Embryonic facial prominence (tissue), 1 donor: ENCODE data around the gene KIAA1958.
A peak's percentile ranks its signal among the peaks of the same experiment; 100 is the strongest.

Source experiments
- DNase-seq: peaks from one replicate; pipeline ENCODE4 v3.0.0-alpha.2; 2016; ENCODE audit errors: extremely low spot score

The KIAA1958 gene

DNA sequence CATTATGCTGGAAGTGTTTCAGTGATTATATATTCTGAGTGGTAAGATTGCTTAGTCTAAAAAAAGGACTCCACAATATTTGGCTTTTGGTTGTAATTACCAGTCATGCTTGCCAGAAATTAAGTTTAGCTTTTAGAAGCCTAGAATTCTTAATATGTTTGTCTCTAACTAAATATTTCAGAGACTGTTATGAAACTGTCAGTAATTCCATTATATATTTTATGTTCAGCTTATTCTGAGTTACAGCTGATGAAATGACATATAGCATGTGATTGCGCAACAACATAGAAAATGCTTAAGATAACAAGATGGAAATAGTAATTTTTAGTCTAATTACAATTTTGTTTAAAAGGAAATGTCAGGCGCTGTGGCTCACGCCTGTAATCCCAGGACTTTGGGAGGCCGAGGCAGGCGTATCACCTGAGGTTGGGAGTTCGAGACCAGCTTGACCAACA, 44.2 kb downstream of the KIAA1958 start:
- no peak for DNase-seq

DNA sequence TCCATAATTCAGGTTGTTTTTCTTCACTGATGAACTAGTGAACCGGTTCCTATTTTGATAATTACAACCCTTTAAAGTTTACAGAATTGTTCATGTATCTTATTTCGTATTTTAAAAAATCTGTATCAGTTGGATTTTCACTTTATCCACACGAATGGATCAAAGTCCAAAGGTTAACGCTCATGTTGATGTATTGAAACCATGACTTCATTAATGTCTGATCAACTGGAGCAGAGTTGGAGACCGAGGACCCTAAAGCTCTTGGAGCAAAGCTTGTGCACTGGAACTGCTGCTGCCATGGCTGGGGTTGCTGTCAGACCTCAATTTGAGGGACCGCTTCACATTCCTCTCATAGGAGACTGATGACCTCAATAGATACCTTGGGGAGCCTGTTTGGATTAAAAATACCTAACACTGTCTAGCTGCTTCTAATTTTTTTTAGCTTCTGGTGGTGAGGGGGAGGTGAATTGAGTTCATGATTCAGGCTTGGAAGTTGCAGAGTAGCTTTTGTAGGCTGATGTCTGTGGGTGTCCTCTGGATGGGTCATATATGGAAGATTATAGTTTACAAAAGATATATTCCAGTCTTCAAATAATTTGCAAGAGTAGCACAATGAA, 45.1 kb downstream of the KIAA1958 start:
- DNase-seq = no peak

DNA sequence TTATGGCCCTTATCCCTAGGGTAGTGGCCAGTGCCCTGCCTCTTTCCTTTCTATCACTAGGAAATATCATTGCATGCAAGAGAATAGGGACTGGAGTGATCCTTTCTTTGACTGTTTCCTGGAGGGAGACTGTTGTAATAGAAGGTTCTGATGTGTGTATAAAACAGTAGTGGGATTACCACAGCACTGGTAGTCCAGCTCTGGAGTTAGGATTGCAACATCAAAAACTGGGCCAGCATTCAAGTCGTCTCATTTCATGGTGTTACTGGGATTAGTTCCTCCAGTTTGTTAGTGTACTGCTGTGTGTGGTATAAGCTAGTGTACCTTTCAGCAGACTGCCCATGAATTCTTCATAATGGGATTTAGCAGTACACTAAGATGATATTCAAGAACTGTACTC, 45.8 kb downstream of the KIAA1958 start:
- DNase-seq = no peak

DNA sequence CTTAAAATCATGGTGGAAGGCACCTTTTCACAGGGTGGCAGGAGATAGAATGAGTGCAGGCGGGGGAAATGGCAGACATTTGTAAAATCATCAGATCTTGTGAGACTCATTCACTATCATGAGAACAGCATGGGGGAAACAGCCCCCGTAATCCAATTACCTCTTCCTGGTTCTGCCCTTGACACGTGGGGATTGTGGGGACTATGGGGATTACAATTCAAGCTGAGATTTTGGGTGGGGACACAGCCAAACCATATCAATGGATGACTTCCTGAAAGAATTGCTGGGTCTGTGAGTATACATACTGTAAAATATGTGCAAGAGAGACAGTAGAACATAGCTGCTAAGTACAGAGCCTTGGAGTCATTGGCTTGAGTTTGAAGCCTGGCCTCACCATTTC, 47.0 kb downstream of the KIAA1958 start:
- DNase-seq = no peak

DNA sequence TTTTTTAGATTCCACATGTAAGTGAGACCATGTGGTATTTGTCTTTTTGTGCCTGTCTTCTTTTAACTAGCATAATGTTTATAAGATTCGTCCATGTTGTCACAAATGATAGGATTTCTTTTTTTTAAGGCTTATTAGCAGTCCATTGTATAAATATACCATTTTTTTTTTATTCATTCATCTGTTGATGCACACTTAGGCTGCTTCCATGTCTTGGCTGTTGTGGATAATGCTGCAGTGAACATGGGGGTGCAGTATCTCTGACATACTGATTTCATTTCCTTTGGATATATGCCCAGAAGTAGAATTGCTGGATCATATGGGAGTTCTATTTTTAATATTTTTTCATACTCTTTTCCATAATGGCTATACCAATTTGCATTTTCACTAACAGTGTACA, 48.7 kb downstream of the KIAA1958 start:
- peak; percentile 34 for DNase-seq

DNA sequence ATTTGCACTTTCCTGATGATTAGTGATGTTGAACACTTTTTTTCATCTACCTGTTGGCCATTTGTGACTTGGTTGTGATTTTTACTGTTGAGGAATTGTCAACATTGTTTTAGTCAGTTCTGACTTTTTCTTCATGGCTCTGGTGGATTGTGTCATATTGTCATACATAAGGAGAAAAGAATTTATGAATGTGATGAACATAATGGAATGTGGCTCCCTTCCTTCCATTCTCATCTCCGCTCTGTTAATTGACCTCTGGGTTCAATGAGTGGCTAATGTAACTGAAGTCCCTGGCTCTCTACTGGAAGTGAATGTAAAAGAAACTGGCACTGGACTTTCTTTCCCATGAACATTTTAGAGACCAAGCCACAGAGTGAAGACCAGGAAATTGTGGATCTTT, 49.2 kb downstream of the KIAA1958 start:
- no peak for DNase-seq

DNA sequence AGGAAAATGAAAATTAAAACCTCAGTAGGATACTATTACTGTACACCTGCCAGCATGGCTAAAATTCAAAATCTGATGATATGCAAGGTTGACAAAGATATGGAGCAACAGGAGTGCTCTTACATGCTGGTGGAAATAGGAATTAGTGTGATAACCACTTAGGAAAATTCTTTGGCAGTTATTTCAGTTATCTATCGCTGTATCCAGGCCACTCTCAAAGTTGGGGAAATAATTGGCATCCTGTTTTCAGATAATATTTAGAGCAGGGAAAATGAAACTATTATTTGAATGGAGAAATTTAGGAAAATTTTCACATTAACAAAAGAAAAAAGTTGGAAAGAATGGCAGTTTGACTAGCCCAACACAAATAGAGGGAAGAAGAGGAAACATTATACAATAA, 50.9 kb downstream of the KIAA1958 start:
- DNase-seq = no peak

DNA sequence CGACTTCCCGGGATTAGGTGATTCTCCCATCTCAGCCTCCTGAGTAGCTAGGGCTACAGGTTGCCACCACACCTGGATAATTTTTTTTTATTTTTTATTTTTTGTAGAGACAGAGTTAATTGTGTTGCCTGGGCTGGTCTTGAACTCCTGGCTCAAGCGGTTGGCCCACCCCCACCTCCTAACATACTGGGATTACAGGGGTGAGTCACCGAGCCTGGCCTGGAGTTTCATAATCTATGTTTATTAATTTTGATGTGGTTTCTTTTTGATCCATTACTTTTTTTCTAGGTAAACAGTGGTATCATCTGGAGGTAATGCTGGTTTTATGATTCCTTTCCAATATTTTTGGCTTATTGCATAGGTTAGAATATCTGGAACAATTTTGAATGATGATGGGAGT, 54.2 kb downstream of the KIAA1958 start:
- DNase-seq = no peak

DNA sequence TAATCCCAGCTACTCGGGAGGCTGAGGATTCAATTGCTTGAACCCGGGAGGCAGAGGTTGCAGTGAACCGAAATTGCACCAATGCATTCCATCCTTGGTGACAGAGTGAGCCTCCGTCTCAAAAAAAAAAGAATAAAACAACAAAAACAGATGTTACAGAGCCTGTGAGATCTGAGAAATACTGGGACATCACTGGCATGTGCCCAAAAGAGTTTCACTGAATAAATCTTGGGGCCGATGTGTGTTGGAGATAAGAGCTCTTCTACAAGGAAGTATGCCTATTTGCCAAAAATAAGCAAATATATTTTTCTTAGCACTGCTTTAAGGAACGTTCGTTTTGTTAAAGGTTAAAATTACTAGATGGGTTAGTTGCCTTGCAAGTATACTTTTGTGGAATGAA, 55.1 kb downstream of the KIAA1958 start:
- no peak for DNase-seq

DNA sequence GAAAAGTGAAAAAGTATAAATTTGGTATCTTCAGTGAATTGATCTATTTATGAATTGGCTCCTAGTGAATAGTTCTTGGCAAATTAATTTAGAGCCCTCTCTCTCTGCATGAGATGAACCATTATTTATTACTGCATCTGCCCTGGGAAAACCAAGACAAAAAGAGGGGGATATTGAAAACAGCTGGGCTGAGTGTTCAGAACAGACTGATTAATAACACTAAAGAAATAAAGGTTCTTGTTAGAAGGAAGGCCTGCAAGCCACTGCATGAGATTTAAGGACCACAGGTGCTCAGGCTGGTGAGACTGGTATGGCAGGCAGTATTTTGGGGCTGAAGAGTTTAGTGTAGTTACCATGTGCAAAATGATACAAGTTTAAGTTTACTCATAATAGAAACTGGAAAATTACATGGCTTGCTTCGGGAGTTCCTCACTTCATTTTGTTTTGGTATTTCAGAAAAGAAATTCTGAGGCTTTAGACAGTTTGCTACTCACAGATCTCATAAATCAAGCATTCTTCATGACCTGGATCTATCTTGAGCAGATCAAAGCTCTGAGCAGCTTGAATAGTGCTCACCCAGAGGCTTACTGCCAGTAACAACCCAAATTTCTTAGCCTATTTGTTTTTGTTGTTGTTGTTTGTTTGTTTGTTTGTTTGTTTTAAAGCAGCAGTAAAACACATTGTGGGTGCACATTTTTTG, 56.1 kb downstream of the KIAA1958 start:
- DNase-seq = no peak

DNA sequence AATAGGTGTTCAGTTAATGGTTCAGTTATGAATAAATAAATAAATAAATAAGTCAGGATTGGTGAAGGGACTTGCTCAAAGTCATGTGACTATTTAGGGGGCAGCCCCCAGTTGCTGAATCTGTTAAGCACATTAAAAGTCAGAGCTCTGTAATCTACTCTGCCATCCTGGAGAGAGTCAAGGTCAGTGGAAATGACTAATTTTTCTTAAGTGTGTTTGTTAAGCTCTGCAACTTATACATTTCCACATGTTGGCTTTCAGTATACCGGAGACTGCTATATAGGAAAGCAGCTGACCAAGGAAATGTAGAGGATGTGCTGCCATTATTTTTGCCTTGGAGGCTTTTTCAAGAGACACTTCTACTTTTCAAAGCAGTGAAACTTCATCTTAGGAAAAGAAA, 57.9 kb downstream of the KIAA1958 start:
- DNase-seq = no peak

DNA sequence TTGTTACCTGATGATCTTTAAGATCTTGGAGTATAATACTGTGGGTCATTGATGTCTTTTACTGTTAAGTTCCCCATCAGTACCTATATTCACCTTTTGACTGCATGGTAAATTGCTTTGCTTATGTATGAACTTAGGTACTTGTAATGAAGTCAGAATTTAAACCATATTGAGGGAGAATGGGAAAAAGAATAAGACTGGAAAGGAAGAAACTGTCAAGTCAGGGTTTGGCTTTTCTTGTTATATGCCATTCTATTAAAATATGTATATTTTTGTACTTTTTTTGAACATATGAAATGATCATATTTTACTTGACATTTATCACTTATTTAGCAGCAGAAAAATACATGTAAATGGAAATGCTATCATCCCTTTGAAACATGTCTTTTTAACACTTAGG, 58.6 kb downstream of the KIAA1958 start:
- DNase-seq = no peak

DNA sequence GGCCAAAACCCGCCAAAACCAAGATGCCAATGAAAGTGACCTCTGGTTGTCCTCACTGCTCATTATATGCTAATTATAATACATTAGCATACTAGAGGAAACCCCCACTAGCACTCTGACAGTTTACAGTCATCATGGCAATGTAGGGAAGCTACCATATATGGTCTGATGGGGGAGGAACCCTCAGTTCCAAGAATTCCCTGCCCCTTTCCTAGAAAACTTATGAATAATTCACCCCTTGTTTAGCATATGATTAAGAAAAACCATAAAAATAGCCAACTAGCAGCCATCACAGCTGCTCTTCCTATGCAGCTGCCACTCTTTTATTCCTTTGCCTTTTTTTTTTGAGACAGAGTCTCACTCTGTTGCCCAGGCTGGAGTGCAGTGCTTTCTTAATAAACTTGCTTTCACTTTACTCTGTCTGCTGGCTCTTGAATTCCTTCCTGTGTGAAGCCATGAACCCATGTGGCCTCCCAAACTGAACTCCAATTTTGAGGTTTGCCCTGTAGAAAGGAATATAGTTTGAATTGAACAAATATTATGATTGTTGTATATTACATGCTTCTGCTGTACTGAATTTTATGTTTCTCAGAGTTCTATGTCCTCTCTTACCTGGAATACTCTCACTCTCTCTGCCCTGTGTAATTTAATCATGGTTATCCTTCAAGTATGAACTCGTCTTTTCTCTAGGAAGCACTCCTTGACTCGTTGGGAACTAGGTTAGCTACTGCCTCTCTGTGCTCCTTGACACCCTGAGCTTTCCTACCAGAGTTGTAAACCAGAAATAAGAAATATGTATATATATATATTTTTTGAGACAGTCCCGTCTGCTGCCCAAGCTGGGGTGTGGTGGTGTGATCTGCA, 59.8 kb downstream of the KIAA1958 start:
- DNase-seq = no peak

DNA sequence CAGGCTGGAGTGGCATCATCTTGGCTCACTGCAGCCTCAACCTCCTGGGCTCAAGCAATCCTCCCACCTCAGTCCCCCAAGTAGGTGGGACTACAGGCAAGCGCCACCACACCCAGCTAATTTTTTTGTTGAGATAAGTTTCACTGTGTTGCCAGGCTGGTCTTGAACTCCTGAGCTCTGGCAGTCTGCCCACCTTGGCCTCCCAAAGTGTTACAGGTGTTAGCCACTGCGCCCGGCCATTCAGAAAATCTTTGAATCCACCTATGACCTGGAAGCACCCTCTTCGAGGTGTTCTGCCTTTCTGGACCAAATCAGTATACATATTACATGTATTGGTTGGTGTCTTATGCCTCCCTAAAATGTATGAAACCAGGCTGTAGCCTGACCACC, 61.4 kb downstream of the KIAA1958 start:
- no peak for DNase-seq

DNA sequence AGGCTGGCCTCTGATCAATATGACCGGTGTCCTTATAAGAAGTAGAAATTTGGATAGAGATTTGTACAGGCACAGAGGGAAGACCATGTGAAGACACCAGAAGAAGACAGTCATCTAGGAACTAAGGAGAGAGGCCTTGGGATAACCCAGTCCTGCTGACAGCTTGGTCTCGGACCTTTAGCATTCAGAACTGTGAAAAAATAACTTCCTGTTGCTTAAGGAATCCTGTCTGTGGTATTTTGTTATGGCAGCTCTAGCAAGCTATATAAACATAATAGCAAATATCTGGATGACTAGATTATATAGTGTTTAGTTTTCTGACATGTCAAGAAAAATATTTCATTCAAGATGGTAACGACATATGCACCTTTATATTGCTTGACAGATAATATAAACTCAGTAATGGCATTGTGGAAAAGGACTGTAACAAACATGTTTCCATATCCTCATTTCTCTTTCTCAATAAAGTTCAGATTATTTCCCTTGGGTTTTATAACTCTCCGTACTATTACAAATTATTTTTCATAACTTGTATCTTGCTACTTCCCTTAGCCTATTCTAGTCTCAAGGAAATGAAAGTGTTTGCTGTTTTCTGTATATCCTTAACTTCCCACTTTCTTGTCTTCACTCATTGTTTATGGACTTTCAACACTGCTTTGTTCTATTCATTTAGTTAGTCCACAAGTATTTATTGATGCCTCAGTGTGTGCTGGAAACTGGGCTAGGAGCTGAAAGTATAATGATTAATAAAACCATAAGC, 62.4 kb downstream of the KIAA1958 start:
- no peak for DNase-seq

DNA sequence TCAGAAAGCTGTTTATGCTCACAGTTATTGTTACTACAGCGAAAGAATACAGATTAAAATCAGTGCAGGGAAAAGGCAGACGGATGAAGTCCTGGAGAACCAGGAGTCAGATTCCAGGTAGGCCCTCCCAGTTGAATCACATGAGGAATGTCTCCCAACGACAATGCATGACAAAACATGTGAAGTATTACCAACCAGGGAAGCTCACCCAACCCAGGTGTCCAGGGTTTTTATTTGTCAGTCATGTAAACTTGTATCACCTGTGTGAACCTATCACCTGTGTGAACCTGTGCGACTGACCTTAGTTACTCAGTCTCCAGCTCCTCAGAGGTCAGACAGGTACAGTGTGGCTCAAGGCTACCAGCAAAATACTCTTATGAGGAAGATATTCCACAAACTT, 63.9 kb downstream of the KIAA1958 start:
- no peak for DNase-seq

DNA sequence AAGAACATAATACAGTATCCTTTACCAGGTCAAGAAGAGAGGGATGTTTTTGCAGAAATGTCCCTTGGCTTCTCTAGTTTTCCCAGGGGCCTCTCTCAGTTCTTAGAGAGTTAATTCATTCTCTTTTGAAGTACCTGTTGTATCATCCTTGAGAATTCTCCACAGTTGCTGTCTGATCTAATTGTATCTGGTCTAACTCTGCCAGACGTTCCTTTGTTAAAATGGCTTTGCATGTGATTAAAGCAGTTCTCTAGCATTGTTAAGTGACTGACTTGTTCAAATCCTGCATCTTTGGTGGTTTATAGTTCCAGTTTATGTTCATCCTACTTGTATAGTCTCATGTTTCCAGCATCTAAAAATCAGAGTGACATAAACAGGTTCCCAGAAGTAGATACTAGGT, 65.0 kb downstream of the KIAA1958 start:
- no peak for DNase-seq

DNA sequence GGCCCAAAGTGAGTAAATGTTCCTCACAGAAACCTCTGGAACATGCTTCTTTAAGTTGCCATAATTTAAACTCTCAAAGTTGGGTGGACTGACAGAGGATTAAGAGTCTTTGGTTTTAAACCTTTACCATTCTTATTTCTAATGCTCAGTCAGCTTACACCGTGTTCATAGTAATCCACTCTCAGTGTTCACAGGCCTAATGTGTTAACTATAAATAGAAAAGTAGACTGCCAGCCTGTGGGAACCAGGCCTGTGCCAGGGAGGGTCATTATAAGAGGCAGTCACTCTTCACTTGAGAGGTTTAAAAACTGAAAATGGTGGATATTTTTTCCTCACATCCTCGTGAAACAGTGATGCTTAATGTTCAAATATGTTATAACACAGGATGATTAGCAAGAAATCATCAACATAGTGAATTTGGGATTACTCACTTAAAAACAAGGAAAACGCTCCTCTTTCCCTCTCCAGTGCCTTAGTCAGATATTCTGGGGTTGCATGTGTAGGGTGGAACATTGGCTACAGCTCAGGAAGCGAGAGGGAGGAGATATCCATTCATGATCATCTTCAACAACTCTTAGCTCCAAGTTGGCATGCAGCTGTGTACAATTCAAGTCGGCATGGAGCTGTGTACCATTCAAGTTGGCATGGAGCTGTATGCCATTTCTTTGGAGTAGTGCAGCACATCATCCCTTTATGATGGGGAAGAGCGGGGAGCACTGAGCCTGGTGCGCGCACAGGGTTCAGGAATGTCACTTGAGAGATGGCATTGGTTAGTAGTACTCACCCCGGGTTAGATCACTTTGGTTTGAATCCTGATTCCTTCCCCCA, 65.8 kb downstream of the KIAA1958 start:
- no peak for DNase-seq

DNA sequence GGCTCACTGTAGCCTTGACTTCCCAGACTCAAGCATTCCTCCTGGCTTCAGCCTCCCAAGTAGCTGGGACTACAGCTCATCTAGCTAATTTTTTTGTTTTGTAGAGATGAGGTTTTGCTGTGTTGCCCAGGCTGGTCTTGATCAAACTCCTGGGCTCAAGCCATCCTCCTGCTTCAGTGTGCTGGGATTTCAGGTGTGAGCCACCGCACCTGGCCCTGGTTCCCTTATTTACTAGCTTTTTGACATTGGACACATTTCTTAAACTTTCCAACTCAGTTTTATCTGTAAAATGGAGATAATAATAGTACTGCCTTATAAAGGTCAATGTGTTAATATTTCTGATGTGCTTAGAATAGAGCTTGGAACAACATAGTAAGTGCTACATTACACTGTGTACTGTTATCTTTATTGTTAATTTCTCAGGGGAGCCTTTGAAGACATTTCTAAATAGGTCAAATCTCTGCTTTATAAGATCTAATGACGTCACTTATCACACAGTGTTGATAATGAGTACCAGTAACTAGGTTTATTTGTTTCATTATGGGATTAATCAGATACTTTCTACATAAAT, 66.7 kb downstream of the KIAA1958 start:
- DNase-seq = no peak

DNA sequence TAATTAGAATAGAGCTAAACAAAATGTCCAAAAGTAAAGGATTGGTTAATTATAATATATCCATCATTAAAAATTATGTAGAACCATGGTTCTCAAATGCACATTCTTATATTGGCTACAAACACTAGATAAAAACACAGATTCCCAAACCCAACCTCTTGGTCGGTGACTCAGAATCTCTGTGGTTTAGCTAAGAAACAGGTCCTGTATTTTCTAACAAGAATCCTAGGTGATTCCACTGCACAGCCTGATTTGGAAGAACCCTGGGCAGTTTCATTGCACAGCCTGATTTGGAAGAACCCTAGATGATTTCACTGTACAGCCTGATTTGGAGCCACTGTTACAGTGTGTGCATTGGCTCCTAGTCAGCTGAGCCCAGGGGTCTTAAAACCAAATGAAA, 67.9 kb downstream of the KIAA1958 start:
- DNase-seq = no peak

DNA sequence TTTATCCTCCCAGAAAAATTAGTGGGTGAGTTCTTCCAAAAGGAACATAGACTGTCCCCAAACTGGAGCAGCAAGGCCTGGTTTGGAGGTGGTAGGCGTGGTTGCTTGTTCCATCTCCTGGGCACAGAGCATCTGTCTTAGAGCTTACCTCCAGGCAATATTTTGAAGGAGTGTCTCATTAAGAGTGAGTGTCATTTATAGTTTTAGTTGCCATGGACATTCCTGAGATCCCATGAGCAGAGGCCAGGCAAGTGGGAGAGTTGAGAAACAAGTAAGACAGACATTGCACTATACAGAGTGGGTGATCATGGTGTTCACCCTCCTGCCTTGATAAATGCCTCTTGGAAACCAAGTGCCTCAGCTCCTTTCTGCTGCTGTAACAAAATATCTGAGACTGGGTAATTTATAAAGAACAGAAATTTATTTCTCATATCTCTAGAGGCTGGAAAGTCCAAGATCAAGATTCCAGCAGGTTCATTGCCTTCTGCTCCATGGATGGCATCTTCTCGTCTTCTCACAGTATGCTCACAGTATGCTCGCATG, 68.5 kb downstream of the KIAA1958 start:
- DNase-seq = no peak
